Activated CD8-positive, alpha-beta memory T cell treated with anti-CD3 and anti-CD28 coated beads, Interleukin-2, amount 50 U/mL, for 48 hours (primary cell): Measurements from ENCODE around the gene MCF2L2.
"Not testable (repeated sequence)": the region's sequence is repeated elsewhere in the genome, so short reads cannot be mapped to it uniquely, and the experiment has no call there.

ENCODE experiments used
- DNase-seq: peaks from one replicate; pipeline ENCODE4 v3.0.0-alpha.2; 2020

The MCF2L2 gene, protein sequence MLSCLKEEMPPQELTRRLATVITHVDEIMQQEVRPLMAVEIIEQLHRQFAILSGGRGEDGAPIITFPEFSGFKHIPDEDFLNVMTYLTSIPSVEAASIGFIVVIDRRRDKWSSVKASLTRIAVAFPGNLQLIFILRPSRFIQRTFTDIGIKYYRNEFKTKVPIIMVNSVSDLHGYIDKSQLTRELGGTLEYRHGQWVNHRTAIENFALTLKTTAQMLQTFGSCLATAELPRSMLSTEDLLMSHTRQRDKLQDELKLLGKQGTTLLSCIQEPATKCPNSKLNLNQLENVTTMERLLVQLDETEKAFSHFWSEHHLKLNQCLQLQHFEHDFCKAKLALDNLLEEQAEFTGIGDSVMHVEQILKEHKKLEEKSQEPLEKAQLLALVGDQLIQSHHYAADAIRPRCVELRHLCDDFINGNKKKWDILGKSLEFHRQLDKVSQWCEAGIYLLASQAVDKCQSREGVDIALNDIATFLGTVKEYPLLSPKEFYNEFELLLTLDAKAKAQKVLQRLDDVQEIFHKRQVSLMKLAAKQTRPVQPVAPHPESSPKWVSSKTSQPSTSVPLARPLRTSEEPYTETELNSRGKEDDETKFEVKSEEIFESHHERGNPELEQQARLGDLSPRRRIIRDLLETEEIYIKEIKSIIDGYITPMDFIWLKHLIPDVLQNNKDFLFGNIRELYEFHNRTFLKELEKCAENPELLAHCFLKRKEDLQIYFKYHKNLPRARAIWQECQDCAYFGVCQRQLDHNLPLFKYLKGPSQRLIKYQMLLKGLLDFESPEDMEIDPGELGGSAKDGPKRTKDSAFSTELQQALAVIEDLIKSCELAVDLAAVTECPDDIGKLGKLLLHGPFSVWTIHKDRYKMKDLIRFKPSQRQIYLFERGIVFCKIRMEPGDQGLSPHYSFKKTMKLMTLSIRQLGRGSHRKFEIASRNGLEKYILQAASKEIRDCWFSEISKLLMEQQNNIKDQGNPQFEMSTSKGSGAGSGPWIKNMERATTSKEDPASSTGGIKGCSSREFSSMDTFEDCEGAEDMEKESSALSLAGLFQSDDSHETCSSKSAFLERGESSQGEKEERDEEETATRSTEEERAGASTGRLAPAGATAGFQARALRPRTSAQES

DNA sequence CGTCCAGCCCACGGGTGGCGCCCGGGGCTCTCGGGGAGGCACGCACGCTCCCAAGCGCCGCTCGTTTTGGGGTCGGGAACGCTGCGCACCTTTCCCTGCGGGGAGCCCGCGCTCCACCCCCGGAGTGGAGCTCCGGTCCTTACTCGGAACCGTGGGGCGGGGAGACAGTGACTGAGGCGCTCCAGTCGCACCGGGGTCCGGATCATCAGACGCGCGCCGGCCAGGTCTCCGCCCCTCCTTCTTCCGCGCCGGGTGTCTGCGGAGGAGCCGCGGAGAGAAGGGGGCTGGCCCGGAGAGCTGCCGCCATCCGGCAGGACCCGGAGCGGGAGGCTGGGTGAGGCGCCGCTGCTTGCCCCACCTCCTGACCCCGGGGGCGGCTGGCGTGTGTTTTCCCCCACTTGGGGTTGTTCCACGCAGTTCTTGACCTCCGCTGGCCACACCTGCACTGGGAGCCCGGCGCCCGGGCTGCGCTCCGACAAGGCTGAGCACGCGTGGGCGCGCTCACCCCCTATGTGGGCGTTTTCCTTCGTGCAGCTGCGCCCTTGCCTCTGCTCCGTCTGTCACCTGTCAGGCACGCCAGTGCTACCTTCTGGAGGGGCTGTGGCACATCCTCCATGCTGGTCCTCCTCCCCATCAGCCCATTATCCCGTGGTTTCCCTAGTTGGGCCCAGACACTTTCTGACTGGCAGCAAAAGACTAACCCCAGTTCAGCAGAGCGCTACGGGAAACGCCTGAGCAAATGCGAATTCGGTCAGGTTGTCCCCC lies at the start of gene MCF2L2:
Gene MCF2L2 (minus strand): TSS at position 173 of the 765 bp plus-strand sequence. CDS start 642 bp downstream, outside the sequence.
- DNase-seq: peak; percentile 89

DNA sequence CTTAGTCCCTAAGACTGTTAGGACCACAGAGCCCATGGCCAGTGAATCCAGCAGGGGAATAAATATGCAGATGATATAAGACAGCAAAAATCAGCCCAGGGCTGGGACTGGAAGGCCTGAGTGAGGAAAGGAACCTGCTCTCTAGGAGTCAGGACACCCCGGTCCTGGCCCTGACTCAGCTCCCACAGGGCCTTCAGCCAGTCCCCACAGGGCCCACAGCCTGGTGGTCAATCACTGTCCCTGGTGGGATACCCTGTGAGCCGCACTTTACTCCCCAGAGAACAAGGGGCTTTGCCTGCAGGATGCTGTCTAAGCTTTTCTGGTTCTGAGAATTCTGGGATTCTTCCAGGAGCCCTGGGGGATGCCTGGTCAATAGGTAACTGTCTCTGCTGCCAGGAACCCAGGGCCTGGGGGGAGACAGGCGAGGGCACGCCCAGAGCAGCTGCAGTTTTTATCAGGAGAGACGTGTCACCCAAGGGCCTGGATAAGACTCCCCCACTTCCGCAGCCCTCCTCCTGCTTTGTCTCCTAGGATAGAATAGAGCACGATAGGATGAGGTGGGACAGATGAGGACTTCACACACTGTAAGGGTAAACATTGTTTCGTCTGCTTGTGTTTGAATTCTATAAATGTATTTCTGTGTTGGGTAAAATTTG lies 49.5 kb upstream of the MCF2L2 start:
- DNase-seq: no peak

DNA sequence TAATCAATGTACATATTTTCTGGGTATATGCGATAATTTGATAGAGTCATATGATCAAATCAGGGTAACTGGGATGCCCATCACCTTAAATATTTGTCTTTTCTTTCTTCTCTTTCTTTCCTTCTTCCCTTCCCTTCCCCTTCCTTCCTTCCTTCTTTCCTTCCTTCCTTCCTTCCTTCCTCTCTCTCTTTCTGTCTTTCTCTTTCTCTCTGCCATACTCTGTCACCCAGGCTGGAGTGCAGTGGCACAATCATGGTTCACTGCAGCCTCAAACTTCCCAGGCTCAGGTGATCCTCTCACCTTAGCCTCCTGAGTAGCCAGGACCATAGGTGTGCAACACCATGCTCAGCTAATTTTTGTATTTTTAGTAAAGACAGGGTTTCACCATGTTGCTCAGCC lies 47.3 kb upstream of the MCF2L2 start:
- DNase-seq: not testable (repeated sequence)

DNA sequence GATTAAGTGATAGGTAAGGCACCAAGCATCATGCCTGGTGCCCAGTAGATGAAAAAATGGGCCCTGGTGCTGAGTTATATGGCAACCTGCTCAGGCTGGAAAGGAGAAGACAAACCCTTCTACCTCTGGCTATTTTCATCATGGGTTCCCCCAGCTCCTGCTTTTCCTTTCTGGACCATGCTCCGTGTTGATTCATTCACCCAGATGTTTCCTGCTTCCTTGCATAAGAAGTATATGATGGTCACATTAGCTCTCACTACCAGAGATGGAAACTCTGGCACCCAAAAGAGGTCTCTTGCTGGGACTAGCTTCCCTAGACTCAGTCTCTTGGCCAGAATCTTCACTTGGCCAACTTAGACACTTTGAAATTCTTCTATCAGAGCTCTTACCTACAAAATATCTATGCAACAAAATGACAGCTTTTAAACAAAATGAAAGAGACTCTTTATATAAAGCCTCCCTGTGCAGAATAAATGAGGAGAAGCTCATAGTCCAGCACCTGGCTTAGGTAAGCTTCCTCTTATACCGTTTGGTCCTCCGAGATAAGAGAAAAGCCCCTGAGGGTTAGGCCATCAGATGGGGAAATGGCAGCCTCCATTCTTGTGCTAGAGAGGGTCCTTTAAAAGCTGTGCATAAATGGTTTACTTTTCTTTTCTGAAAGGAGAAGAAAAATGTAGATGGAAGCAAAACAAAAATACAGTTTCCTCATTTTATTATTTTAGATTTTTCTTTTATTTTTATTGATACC lies 46.8 kb upstream of the MCF2L2 start:
- DNase-seq: no peak

DNA sequence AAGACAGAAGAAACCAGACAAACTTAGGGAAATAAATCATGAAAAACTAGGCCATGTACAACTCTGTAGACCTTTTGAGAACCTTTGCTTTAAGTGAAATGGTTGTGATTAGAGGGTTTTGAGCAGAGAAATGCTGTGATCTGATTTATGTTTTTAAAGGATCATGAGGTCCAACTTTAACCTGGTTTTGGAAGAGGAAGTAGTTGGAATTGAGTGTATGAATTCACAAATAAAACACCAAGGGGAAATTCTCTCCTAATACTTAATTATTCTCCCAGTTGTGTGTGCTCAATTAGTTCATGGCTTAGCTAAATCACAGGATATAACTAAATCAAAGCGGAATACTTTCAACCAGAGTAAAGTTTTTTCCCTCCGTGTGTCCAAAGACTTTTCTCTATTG lies 45.5 kb upstream of the MCF2L2 start:
- DNase-seq: no peak

DNA sequence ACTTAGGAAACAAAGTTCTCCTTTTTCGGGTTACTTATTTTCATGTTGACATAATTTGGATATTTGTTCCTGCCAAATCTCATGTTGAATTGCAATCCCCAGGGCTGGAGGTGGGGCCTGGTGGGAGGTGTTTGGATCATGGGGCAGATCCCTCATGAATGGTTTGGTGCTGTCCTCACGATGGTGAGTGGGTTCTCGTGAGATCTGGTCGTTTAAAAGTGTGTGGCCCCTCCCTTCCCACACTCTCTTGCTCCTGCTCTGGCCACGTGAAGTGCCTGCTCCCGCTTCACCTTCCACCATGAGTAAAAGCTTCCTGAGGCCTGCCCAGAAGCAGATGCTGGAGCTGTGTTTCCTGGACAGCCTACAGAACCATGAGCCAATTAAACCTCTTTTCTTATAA lies 43.7 kb upstream of the MCF2L2 start:
- no peak for DNase-seq

DNA sequence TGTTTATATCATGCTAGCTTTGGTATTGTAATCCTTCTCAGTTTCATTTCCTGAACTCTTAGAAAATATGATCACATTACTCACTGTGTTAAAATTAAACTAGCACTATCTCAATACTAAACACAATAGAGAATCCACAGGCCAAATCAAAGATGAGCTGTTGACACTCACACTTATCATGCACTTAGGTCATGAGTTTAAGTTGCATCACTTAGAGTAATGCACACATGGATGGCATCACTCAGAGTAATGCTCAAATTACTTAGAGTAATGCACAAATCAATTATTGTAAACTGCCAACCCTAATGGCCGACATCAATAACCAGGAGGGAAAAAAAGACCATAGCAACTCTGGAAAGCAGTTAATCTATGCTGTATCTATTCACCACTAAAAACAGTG lies 40.0 kb upstream of the MCF2L2 start:
- DNase-seq: no peak

DNA sequence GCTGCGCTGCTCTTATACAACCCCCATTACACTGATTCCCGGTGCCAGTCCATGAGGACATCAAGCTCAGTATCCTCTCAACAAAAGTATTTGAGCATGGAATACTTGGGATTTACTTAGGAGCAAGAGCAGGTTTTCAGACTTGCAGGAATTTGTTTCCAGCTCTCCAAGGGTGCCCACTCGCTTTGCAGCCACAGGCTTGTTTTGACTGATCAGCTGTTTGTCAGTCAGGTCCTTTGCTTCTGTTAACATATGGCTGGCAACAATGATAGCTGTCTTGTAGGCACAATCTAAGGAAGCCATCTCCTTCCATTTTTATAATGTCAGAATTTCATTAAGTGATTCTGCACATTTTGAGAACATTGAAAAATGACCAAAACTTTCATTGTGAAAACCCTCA lies 38.2 kb upstream of the MCF2L2 start:
- DNase-seq: no peak

DNA sequence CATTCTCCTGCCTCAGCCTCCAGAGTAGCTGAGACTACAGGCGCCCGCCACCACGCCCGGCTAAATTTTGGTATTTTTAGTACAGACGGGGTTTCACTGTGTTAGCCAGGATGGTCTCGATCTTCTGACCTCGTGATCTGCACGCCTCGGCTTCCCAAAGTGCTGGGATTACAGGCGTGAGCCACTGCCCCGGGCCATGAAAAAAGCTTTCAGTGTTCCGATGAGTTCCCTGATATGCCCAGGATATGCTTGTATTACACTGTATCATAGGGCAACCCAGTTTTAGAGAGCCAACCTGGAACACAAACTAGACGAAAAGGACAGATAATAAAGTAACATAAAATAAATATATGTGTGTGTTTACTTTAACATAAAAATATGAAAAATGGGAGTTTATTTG lies 37.3 kb upstream of the MCF2L2 start:
- not testable (repeated sequence) for DNase-seq

DNA sequence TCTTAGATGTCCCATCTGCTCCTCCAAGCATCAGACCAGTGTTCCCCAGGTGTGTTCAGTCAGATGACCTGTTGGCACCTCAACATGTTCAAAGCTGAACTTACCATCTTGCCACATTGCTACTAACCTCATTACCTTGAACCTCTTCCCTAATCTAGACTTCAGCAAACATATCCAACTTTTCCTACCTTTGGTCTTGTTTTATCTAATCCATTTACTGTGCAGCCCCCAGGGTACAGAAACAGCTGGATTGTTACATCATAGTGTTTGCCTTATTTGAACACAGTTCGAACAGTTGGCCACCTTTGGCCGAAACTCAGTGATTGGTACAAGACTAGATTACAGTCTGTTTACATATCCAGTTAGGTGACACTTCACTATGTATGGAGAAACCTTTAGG lies 36.1 kb upstream of the MCF2L2 start:
- no peak for DNase-seq

DNA sequence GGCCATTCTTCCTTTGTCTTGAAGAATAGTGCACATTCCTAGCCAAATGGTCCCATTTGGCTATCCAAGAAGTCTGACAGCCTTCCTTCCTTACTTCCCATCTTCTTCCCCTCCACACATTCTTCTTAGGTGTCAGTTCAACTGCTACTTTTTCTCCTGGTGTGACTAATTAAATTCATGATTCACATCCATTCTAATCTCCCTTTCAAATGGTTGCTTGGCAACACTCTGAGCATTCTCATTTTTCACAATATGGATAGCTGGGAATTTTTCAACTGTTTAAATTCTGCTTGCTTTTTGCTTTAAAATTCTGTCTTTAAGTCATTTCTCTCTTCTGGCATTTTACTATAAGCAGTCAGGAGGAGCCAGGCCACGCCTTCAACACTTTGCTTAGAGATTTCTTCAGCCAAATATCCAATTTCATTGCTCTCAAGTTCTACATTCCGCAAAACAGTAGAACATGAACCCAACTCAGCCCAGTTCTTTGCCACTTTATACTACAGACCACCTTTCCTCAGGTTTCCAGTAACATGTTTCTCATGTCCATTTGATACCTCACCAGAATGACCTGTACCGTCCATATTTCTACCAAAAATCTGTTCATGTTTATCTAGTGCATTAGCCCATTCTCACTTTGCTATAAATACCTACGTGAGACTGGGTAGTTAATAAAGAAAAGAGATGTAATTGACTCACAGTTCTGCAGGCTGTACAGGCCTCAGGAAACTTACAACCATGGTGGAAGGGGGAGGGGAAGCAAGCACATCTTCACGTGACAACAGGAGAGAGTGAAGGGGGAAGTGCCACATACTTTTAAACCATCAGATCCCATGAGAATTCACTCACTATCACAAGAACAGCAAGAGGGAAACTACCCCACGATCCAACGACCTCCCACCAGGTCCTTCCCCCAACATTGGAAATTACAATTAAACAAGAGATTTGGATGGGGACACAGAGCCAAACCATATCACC lies 31.9 kb upstream of the MCF2L2 start:
- DNase-seq: no peak

DNA sequence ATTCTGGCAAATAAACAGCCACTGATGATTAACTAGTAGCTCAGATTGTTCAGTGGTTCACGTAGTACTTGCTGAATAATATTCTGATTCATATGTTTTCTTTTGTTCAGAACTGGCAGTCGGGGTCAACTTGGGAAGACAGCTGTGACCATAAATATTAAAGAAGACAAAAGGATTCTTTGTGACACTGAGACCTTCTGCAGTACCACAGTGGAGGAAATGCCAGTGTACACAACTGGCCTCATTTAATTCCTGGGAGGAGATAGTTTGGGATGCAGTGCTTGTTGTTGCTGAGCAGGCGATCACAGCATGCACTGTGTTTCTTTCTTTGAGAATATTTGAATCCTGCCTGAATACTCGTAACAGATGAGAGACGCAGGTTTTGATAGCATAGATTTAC lies 26.7 kb upstream of the MCF2L2 start:
- DNase-seq: no peak

DNA sequence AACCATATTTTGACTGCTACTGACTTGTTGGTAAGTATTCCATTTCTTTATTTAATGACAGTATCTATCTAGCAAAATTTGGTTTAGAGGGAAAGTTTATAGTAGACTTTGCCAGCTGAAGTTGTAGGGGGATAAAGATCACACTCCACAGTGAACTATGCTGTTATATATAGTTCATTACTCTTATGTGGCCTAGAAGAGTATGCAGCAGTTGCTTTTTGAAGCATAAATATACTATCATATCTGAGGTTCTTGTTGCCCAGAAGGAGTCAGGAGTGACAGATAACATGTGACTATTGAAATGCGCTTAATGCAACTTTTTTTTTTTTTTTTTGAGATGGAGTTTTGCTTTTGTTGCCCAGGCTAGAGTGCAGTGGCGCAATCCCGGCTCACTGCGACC lies 25.6 kb upstream of the MCF2L2 start:
- no peak for DNase-seq

DNA sequence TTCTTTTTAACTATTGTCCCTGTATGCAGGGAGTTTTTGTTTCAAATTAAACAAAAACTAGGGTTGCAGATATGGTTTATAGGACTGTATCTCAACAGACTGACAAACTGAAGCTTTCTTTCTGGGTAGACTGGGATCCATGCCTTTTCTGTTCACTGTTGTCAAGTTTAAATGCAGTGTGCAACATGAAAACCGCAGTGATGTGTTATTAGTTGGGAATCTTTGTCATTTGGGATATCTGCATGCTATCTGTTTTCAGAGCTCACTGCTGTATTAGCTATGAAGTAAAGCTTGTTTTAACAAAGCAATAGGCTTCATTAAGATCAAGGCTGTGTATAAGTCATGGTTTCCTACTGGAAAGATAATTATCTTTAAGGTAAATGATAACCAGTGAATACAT lies 21.4 kb upstream of the MCF2L2 start:
- no peak for DNase-seq

DNA sequence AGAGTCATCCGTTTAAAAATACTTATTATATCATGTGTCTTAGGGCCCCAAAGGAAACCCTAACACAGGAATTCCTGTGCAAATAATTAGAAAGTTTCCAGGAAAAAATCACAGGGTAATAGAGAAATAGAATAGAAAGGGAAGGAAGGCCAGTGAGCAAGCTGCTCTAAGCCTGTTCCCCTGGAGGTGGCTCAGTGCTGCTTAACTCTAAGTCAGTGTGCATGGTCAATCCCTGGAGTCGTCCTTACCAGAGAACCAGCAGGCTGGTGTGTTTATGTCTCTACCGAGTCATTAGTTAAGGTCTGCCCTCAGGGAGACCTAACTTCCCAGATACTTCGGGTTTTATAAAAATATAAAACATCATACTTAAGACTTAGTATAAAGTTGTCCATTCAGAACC lies 21.0 kb upstream of the MCF2L2 start:
- DNase-seq: no peak

DNA sequence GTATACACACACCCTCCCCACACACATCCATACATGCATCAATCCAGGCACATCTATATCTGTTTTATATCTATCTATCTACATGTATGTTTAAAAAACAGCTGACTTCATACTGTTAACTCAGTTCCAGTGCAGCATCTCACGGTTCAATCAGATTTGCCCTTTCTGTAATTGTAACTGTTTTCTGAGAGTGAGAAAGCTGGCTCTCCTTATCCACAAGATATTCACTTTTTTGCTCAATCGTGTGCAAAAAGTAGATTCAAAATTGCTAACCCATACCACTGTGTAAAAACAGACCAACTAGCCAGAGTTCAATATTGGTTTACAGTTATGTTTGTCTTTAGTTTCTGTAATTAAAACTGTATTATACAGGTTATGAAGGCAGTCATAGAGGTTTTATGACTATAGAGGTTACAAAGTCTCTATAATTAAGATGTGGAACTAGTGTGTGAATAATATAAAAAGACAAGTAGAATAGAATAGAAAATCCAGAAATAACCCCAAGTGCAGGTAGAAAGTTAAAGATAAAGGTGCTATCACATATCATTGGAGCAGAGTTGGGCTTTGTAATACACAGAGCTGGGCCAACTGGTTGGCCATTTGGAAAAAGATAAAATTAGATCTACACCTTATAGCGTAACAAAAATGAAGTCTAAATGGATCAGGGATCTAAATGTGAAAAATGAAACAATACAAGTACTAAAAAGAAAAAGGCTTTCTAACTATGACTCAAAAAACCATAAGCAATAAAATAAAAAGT lies 20.1 kb upstream of the MCF2L2 start:
- no peak for DNase-seq

DNA sequence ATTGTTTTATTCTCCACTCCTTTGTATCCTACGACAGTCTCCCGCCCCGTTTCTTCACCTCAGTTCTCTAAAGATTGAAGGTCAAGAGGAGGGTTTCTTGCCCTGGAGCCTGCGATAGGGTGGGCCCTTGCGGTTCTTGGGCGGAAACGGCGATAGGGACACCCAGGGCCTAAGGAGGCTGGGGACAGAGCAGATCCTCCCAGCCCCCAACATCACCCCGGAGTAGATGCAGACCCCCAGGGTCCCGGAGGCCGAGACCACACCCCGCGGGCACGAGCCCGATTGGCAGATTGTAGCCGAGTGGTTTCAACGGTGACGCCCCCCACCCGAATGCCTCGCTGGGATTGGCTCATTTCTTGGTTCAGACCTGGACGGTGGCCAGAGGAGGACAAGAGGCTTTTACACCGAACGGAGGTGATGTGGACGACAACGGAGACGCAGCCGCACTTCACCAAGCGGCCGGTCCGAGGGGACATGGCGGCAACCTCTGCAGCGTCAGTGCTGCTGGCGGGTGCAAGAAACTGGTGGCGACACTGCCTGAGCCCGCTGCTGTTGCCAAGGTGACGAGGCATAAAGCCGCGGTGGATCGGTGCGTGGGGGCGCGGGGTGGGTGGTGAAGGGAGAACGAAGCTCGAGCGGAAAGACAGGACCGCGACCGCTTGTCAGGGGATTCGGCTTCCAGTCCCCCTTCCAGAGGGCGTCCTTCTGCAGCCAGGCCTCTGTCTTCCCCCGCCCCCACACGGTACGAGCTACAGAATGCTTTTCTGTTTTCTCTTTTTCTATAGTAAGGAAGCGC lies 19.0 kb upstream of the MCF2L2 start:
- peak; percentile 88 for DNase-seq

DNA sequence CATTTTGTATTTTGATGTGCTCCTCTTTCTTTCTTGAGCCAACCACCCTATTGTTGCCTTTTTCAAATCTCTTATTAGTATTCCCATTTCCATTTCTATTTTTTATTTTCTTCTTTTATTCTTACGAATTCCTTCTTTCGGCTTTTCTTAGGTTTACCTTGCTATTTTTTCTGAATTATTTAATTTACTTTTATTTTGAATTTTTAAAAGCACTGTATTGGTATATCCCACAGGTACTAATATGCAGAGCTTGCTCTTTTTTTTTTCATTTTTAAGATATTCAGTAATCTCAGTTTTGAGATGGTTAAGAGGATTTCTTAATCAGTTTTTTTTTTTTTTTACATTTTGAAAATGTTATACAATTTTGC lies 18.4 kb upstream of the MCF2L2 start:
- no peak for DNase-seq

DNA sequence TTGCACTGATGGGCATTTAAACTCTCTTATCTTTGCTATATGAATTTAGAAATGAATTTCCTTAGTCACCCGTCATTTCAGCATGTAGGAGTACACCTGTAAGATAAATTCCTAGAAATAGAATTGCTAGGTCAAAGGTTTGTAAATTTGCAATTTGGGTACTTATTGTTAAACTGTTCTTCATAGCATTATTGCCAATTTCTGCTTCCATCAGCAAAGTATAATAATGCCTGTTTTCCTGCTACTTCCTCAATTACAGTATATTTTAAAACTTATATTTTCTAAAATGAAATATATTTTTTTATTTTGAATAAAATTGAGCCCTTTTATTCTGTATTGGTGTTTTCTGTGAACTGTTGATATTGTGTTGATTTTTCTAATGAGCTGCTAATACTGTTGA lies 16.3 kb upstream of the MCF2L2 start:
- no peak for DNase-seq
